HepG2 (cell line): Measurements from ENCODE around the gene EXOC3. TPM values are rescaled to one million over a fixed set of nuclear protein-coding genes. Genes with fewer than 3 reads are reported as not detected.

Source experiments
- ATAC-seq: fragments of 200-7000 bp; cut with Tn5 transposase; 3 replicates; pipeline ENCODE4 v1.9.1; 2020; ENCODE audit warnings: mild to moderate bottlenecking, moderate library complexity
- BruUV-seq: library from RNA; stranded (reverse); fragments of 400-500 nt; replicated peaks from 2 replicates; lab custom pipeline; 2021; lab: Mats Ljungman, UMichigan
- CTCF ChIA-PET: fragments of 300-600 bp; formaldehyde crosslinking; extraction: SDS; loops from one replicate; lab custom pipeline; 2021; ENCODE audit warnings: low total read pairs, inconsistent platforms, low intra/inter-chr PET ratio; lab: Yijun Ruan, JAX
- POLR2A ChIA-PET: fragments of 350-600 bp; sonication (Branson Sonifier 250); formaldehyde crosslinking; loops from one replicate; lab custom pipeline; 2020; ENCODE audit warnings: antibody characterized with exemption, inconsistent platforms; lab: Yijun Ruan, JAX
- DNase-seq: peaks from one replicate; pipeline ENCODE4 v3.0.0-alpha.2; 2015; ENCODE audit warnings: low spot score
- FAIRE-seq: peaks from 3 replicates; lab custom pipeline; 2011; peaks lifted over from hg19 to GRCh38; lab: Jason Lieb, UNC
- H2AFZ ChIP-seq: one replicate; pipeline ENCODE4 v1.6.1; 2011; ENCODE audit warnings: low read length, inconsistent platforms
- H3K27ac ChIP-seq: fragments of 300-600 bp; 3 replicates; pipeline ENCODE4 v1.8.0; 2011; ENCODE audit warnings: mixed run types, mild to moderate bottlenecking, mixed read lengths, low read length, inconsistent platforms; ENCODE audit not compliant: insufficient read depth; ENCODE audit errors: extremely low read length
- H3K27me3 ChIP-seq, 2 experiments: fragments of 200-600 bp in 1 of 2; 2 replicates in 1 of 2; 3 replicates in 1 of 2; pipeline versions ENCODE4 v1.6.0 to v1.8.0; 2011; ENCODE audit warnings: low read length in 2 of 2, mild to moderate bottlenecking in 2 of 2, moderate library complexity in 2 of 2, inconsistent platforms in 1 of 2; ENCODE audit not compliant: insufficient read depth in 2 of 2, control insufficient read depth in 1 of 2
- H3K36me3 ChIP-seq, 2 experiments: fragments of 200-600 bp in 1 of 2; replicated peaks in 1 of 2; 2 replicates in 1 of 2; 3 replicates in 1 of 2; pipeline versions ENCODE4 v1.5.1 to v1.8.0; 2011; ENCODE audit warnings: low read length in 2 of 2, inconsistent platforms in 1 of 2; ENCODE audit not compliant: insufficient read depth in 2 of 2, control insufficient read depth in 1 of 2
- H3K4me1 ChIP-seq: 2 replicates; pipeline ENCODE4 v1.5.1; 2012; ENCODE audit warnings: low read length, inconsistent platforms; ENCODE audit not compliant: insufficient read depth
- H3K4me2 ChIP-seq: 2 replicates; pipeline ENCODE4 v1.6.0; 2011; ENCODE audit warnings: low read depth, low read length, inconsistent platforms
- H3K4me3 ChIP-seq, 3 experiments: fragments of 200-600 bp in 1 of 3; sonication (generic), shearing (Covaris generic) in 1 of 3; replicated peaks in 1 of 3; 2 replicates each; pipeline ENCODE4 v1.5.1; 2011 to 2016; ENCODE audit warnings: low read length in 3 of 3, inconsistent platforms in 2 of 3, low read depth in 2 of 3, mild to moderate bottlenecking in 2 of 3, control low read depth in 1 of 3, mixed read lengths in 1 of 3; ENCODE audit not compliant: insufficient read depth in 1 of 3
- H3K79me2 ChIP-seq: one replicate; pipeline ENCODE4 v1.6.1; 2011; ENCODE audit warnings: low read length, inconsistent platforms; ENCODE audit not compliant: insufficient read depth
- H3K9ac ChIP-seq: 2 replicates; pipeline ENCODE4 v1.6.0; 2011; ENCODE audit warnings: mild to moderate bottlenecking, low read depth, low read length, inconsistent platforms; ENCODE audit not compliant: insufficient read depth
- H3K9me3 ChIP-seq: 2 replicates; pipeline ENCODE4 v1.5.1; 2012; ENCODE audit warnings: mild to moderate bottlenecking, low read length
- H4K20me1 ChIP-seq: 2 replicates; pipeline ENCODE4 v1.6.0; 2011; ENCODE audit warnings: inconsistent platforms, mild to moderate bottlenecking, low read length, moderate library complexity; ENCODE audit not compliant: insufficient read depth
- EEA1 ChIP-seq: sonication (generic); formaldehyde crosslinking; IDR thresholded peaks from 2 replicates; pipeline ENCODE4 v1.5.1; 2020; ENCODE audit warnings: mild to moderate bottlenecking, missing genetic modification reagents, borderline replicate concordance
- ELF3 ChIP-seq: IDR thresholded peaks from 2 replicates; pipeline ENCODE4 v1.6.1; 2016; ENCODE audit warnings: missing genetic modification reagents, missing compliant biosample characterization
- GTF3A ChIP-seq: sonication (generic); formaldehyde crosslinking; conservative IDR thresholded peaks from 2 replicates; pipeline ENCODE4 v1.4.0; 2020; ENCODE audit warnings: mild to moderate bottlenecking, missing genetic modification reagents
- HNF4G ChIP-seq, 2 experiments: sonication (generic) in 1 of 2; formaldehyde crosslinking in 1 of 2; IDR thresholded peaks; 2 replicates each; pipeline versions ENCODE4 v1.4.0 to v1.6.1; 2011 to 2020; ENCODE audit warnings: borderline replicate concordance in 2 of 2, low read depth in 2 of 2, mild to moderate bottlenecking in 2 of 2, low read length in 1 of 2, missing genetic modification reagents in 1 of 2, moderate library complexity in 1 of 2
- MAFF ChIP-seq: IDR thresholded peaks from 2 replicates; pipeline ENCODE4 v1.6.1; 2011; ENCODE audit warnings: low read depth, low read length, improper control_type of control experiment
- NCOA5 ChIP-seq: sonication (generic); formaldehyde crosslinking; IDR thresholded peaks from 2 replicates; pipeline ENCODE4 v1.4.0; 2020; ENCODE audit warnings: missing genetic modification reagents
- NFKBIZ ChIP-seq: IDR thresholded peaks from 2 replicates; pipeline ENCODE4 v1.6.1; 2018; ENCODE audit warnings: missing genetic modification reagents, missing compliant biosample characterization
- REXO4 ChIP-seq: sonication (generic); formaldehyde crosslinking; IDR thresholded peaks from 2 replicates; pipeline ENCODE4 v1.8.0; 2022; ENCODE audit warnings: missing genetic modification reagents, mild to moderate bottlenecking, borderline replicate concordance
- WIZ ChIP-seq: sonication (generic); formaldehyde crosslinking; IDR thresholded peaks from 2 replicates; pipeline ENCODE4 v1.5.1; 2020; ENCODE audit warnings: mild to moderate bottlenecking, missing genetic modification reagents
- ZMYM3 ChIP-seq: sonication (generic); formaldehyde crosslinking; IDR thresholded peaks from 2 replicates; pipeline ENCODE4 v1.5.1; 2020; ENCODE audit warnings: mild to moderate bottlenecking, missing genetic modification reagents
- ZNF138 ChIP-seq: sonication (generic); formaldehyde crosslinking; IDR thresholded peaks from 2 replicates; pipeline ENCODE4 v1.5.0; 2020; ENCODE audit warnings: mild to moderate bottlenecking, low read depth, missing genetic modification reagents
- ZNF496 ChIP-seq: sonication (generic); formaldehyde crosslinking; IDR thresholded peaks from 2 replicates; pipeline ENCODE4 v1.8.1; 2023; ENCODE audit warnings: mild to moderate bottlenecking, moderate library complexity, missing genetic modification reagents; ENCODE audit not compliant: insufficient replicate concordance
- WGBS: methylation state at CpG from one replicate; pipeline ENCODE4 v1.1.6; 2017; ENCODE audit warnings: low lambda C conversion rate; 5-methylcytosine and 5-hydroxymethylcytosine counted together
- in situ Hi-C: cut with HindIII; loops from 2 replicates; pipeline ENCODE4 v1.10.0; 2017; ENCODE audit warnings: low pct_unique_long_range_greater_than_20kb; ENCODE audit not compliant: extremely low pct_ligation_motif_present
- intact Hi-C: fragments of 100-400 bp; cut with micrococcal nuclease; formaldehyde crosslinking; loops from one replicate; pipeline ENCODE4 v1.10.0; 2022; ENCODE audit not compliant: unreplicated experiment
- polyA plus RNA-seq, 8 experiments: library from polyadenylated mRNA; depleted of rRNA in 3 of 8; stranded (reverse) in 7 of 8; unstranded in 1 of 8; fragments of >200 nt; fragmentation: Illumina TruSeq in 4 of 8; extraction: Trizol in 4 of 8; gene quantifications; 2 replicates each; pipeline versions ENCODE4 v1.2.1 to v1.2.3, GENCODE V29; 2011 to 2016; ENCODE audit warnings: low read depth in 4 of 8, missing spikeins in 1 of 8, mixed read lengths in 1 of 8; ENCODE audit not compliant: insufficient read depth in 1 of 8
- total RNA-seq, 5 experiments: library from RNA; depleted of rRNA; stranded (reverse); fragments of >200 nt; fragmentation: Illumina TruSeq; extraction: Trizol; gene quantifications; 2 replicates each; pipeline ENCODE4 v1.2.3, GENCODE V29; 2016; ENCODE audit warnings: low read depth in 1 of 5
- TF ChIP-seq, protein P1 (sequence below): sonication (generic); formaldehyde crosslinking; IDR thresholded peaks from 2 replicates; pipeline ENCODE4 v1.4.0; 2020; ENCODE audit warnings: mild to moderate bottlenecking, missing genetic modification reagents
- TF ChIP-seq, protein P2 (sequence below): IDR thresholded peaks from 2 replicates; pipeline ENCODE4 v1.6.1; 2016; ENCODE audit warnings: missing biosample characterization, missing genetic modification reagents, low read depth

The EXOC3 gene
- total and polyA plus RNA-seq, 2 of the 13 experiments (the other 11 are each of a cell fraction or from before 2014, with no cell fraction given), result 9.2 to 20.5 TPM

DNA sequence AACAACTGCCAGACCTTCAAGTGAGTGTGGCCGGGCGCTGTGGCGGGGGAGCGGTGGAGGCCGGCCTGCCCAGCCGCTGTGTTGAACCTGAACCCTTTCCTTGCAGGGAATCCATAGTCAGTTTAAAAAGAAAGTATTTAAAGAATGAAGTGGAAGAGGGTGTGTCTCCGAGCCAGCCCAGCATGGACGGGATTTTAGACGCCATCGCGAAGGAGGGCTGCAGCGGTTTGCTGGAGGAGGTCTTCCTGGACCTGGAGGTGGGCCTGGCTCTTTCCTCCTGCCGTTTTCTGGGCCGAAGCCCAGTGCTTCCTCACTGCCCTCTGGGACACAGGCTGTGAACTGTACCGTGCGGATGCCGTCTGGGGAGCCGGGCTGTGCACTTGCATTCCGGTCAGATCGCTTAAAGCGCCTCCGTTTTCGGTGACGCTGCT lies 19.1 kb downstream of the EXOC3 start:
- H3K4me3 ChIP-seq, result no peak overlapping the region
- no peak overlapping the region for H3K27ac ChIP-seq
- peaks cover 19 to 45% of the 10 kb centered on the region in 2 experiments; a peak in 4 of 5 replicates for H3K36me3 ChIP-seq
- DNase-seq, result no peak
- no peaks in the 10 kb centered on the region for H3K27me3 ChIP-seq
- no peak overlapping the region for H2AFZ ChIP-seq
- in situ Hi-C loops, result no loop called here
- no peaks in the 10 kb centered on the region for H3K4me1 ChIP-seq
- intact Hi-C loops, result no loop called here
- ChIA-PET CTCF (no interaction called here), POLR2A (no interaction called here)
- no peaks in the 10 kb centered on the region for H3K79me2 ChIP-seq
- no peak for FAIRE-seq
- 97% methylated on average over 24 of the region's 24 CpGs for WGBS
- ATAC-seq, result no peak
- no TSS peak for BruUV-seq
- H3K9me3 ChIP-seq, result no peaks in the 10 kb centered on the region
- H3K4me2 ChIP-seq, result no peak overlapping the region
- H3K9ac ChIP-seq, result no peak overlapping the region
- H4K20me1 ChIP-seq, result 0 out of 2 replicates have a peak, but pooled peaks cover 3% of the 10 kb centered on the region
- TF ChIP-seq, protein P1, sequence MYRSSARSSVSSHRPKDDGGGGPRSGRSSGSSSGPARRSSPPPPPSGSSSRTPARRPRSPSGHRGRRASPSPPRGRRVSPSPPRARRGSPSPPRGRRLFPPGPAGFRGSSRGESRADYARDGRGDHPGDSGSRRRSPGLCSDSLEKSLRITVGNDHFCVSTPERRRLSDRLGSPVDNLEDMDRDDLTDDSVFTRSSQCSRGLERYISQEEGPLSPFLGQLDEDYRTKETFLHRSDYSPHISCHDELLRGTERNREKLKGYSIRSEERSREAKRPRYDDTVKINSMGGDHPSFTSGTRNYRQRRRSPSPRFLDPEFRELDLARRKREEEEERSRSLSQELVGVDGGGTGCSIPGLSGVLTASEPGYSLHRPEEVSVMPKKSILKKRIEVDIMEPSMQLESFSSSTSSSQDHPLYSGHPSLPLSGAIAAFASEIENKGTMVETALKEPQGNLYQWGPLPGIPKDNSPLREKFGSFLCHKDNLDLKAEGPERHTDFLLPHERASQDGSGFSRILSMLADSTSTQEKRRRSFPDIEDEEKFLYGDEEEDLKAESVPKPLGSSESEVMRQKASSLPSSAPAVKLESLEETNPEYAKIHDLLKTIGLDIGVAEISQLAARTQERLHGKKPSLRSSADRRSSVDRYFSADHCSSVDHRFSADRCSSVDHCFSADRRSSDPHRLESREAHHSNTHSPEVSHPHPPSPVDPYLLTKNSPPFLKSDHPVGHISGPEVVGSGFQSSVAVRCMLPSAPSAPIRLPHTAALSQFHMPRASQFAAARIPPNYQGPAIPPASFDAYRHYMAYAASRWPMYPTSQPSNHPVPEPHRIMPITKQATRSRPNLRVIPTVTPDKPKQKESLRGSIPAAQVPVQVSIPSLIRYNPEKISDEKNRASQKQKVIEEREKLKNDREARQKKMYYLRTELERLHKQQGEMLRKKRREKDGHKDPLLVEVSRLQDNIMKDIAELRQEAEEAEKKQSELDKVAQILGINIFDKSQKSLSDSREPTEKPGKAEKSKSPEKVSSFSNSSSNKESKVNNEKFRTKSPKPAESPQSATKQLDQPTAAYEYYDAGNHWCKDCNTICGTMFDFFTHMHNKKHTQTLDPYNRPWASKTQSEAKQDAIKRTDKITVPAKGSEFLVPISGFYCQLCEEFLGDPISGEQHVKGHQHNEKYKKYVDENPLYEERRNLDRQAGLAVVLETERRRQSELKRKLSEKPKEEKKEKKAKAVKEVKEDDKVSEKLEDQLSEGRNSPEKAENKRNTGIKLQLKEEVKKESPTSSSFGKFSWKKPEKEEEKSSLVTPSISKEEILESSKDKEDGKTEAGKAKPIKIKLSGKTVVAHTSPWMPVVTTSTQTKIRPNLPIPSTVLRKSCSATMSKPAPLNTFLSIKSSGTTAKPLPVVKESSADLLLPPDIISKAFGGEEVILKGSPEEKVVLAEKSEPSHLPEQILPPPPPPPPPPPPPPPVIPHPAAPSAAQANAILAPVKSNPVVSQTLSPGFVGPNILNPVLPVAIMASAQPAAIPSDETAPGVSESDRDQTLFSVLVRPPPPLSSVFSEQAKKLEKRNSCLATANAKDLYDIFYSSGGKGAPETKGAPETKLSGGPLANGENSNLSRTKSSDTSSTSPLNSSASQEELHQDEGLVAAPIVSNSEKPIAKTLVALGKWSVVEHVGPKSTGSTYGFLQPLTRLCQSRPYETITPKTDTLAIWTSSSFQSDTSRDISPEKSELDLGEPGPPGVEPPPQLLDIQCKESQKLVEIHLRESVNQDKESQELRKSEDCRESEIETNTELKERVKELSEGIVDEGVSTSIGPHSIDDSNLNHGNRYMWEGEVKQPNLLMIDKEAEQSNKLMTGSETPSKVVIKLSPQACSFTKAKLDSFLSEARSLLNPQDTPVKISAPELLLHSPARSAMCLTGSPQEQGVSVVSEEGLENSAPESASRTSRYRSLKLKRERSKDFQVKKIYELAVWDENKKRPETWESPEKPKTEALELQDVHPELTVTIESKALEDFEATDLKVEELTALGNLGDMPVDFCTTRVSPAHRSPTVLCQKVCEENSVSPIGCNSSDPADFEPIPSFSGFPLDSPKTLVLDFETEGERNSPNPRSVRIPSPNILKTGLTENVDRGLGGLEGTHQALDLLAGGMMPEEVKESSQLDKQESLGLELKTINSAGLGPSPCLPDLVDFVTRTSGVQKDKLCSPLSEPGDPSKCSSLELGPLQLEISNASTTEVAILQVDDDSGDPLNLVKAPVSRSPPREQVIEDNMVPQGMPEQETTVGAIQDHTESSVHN (CRISPR knock-in tag), result no peak
- TF ChIP-seq NFKBIZ, result no peak
- TF ChIP-seq GTF3A (CRISPR knock-in tag), result no peak
- no peak for TF ChIP-seq ZNF138 (CRISPR knock-in tag)
- TF ChIP-seq NCOA5 (CRISPR knock-in tag), result no peak
- no peak for TF ChIP-seq WIZ (CRISPR knock-in tag)
- no peak for TF ChIP-seq ZMYM3 (CRISPR knock-in tag)
- no peak for TF ChIP-seq MAFF
- no peak for TF ChIP-seq ELF3 (CRISPR knock-in tag)
- TF ChIP-seq REXO4 (CRISPR knock-in tag), result no peak
- no peak for TF ChIP-seq ZNF496 (CRISPR knock-in tag)
- no peak for TF ChIP-seq EEA1 (CRISPR knock-in tag)
- TF ChIP-seq, protein P2, sequence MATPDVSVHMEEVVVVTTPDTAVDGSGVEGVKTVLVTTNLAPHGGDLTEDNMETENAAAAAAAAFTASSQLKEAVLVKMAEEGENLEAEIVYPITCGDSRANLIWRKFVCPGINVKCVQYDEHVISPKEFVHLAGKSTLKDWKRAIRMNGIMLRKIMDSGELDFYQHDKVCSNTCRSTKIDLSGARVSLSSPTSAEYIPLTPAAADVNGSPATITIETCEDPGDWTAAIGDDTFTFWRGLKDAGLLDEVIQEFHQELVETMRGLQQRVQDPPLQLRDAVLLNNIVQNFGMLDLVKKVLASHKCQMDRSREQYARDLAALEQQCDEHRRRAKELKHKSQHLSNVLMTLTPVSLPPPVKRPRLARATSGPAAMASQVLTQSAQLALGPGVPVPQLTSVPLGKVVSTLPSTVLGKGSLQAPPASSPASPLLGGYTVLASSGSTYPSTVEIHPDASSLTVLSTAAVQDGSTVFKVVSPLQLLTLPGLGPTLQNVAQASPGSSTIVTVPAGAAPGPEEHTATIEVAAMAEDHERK (CRISPR knock-in tag), result no peak
- TF ChIP-seq HNF4G (IDR thresholded peaks at IDR 0.05; ENCODE audit: borderline replicate concordance, low read depth, low read length), result no peak
- no peak for TF ChIP-seq HNF4G (CRISPR knock-in tag; IDR thresholded peaks at IDR 0.05; ENCODE audit: borderline replicate concordance, low read depth)
